NCI-H82 (cell line): Measurements from ENCODE around the gene HOXB5.

Experiments
- DNase-seq: peaks from one replicate; lab custom pipeline; 2025; lab: John Stamatoyannopoulos, UW

HOXB5 gene

GRCh38 chr17:48589060-48589830 lies 4.3 kb downstream of the HOXB5 start:
- no peak for DNase-seq

- no peak for DNase-seq
Observed at GRCh38 chr17:48588528-48588927, 5.1 kb downstream of the HOXB5 start.

- no peak for DNase-seq
Observed at GRCh38 chr17:48588074-48588415, 5.5 kb downstream of the HOXB5 start.

GRCh38 chr17:48587276-48588073 lies 6.1 kb downstream of the HOXB5 start:
- no peak for DNase-seq

- DNase-seq = no peak
Observed at GRCh38 chr17:48586355-48587258, 7.0 kb downstream of the HOXB5 start.

GRCh38 chr17:48584223-48584741 lies 9.3 kb downstream of the HOXB5 start:
- DNase-seq = no peak

GRCh38 chr17:48583708-48584222 lies 9.8 kb downstream of the HOXB5 start:
- no peak for DNase-seq

GRCh38 chr17:48582750-48583069 lies 10.9 kb downstream of the HOXB5 start:
- no peak for DNase-seq

GRCh38 chr17:48579760-48580554 lies 13.6 kb downstream of the HOXB5 start:
- DNase-seq = no peak

- DNase-seq = no peak
Observed at GRCh38 chr17:48579471-48579759, 14.2 kb downstream of the HOXB5 start.

GRCh38 chr17:48578616-48579470 lies 14.7 kb downstream of the HOXB5 start:
- DNase-seq = no peak

- no peak for DNase-seq
Observed at GRCh38 chr17:48577946-48578615, 15.5 kb downstream of the HOXB5 start, which contains the start of gene HOXB4. HOXB4 (minus strand) TSS chr17:48578350; CDS start chr17:48578319, 31 bp downstream.

- no peak for DNase-seq
Observed at GRCh38 chr17:48577330-48577945, 16.1 kb downstream of the HOXB5 start.

GRCh38 chr17:48576479-48577309 lies 16.9 kb downstream of the HOXB5 start:
- no peak for DNase-seq

GRCh38 chr17:48575673-48576478 lies 17.7 kb downstream of the HOXB5 start:
- DNase-seq = no peak

- DNase-seq = no peak
Observed at GRCh38 chr17:48575066-48575582, 18.5 kb downstream of the HOXB5 start.

- DNase-seq = no peak
Observed at GRCh38 chr17:48574505-48575065, 19.0 kb downstream of the HOXB5 start.
